GM18870 (cell line): Measurements from ENCODE around the gene PLAAT5.
"Not testable (repeated sequence)": the region's sequence is repeated elsewhere in the genome, so short reads cannot be mapped to it uniquely, and the experiment has no call there.

Experiments
- ATAC-seq: cut with Tn5 transposase; IDR thresholded peaks from one replicate; pipeline ENCODE4 v1.9.1; 2021; ENCODE audit warnings: moderate library complexity; ENCODE audit not compliant: unreplicated experiment

The PLAAT5 gene

GRCh38 chr11:63490551-63491239 lies at the start of gene PLAAT5:
Gene PLAAT5, minus strand, starts transcription at chr11:63491167. Its CDS starts 133 bp downstream, at chr11:63491034.
- no peak for ATAC-seq

- ATAC-seq = no peak
These were observed 46.5 kb upstream of the PLAAT5 start for GRCh38 chr11:63537293-63538101.

- no peak for ATAC-seq
These were observed 45.8 kb upstream of the PLAAT5 start, which contains the start of gene PLAAT4 for GRCh38 chr11:63536669-63537292. Gene PLAAT4, plus strand, starts transcription at chr11:63536808. Its CDS starts 61 bp downstream, at chr11:63536869.

- ATAC-seq = no peak
These were observed 44.8 kb upstream of the PLAAT5 start for GRCh38 chr11:63535734-63536133.

GRCh38 chr11:63534895-63535461 lies 44.0 kb upstream of the PLAAT5 start:
- no peak for ATAC-seq

- ATAC-seq = no peak
These were observed 43.1 kb upstream of the PLAAT5 start for GRCh38 chr11:63534076-63534475.

- no peak for ATAC-seq
These were observed 42.0 kb upstream of the PLAAT5 start for GRCh38 chr11:63532799-63533475.

- ATAC-seq = no peak
These were observed 41.1 kb upstream of the PLAAT5 start for GRCh38 chr11:63532117-63532516.

GRCh38 chr11:63531074-63531792 lies 40.3 kb upstream of the PLAAT5 start:
- ATAC-seq = not testable (repeated sequence)

- ATAC-seq = no peak
These were observed 39.1 kb upstream of the PLAAT5 start for GRCh38 chr11:63530021-63530420.

GRCh38 chr11:63529373-63529772 lies 38.4 kb upstream of the PLAAT5 start:
- ATAC-seq = not testable (repeated sequence)

GRCh38 chr11:63528729-63529278 lies 37.8 kb upstream of the PLAAT5 start:
- not testable (repeated sequence) for ATAC-seq

- ATAC-seq = not testable (repeated sequence)
These were observed 37.2 kb upstream of the PLAAT5 start for GRCh38 chr11:63528156-63528555.

- no peak for ATAC-seq
These were observed 36.7 kb upstream of the PLAAT5 start for GRCh38 chr11:63527667-63528066.

- no peak for ATAC-seq
These were observed 32.2 kb upstream of the PLAAT5 start for GRCh38 chr11:63523151-63523550.

GRCh38 chr11:63521896-63522295 lies 30.9 kb upstream of the PLAAT5 start:
- ATAC-seq = no peak

- ATAC-seq = no peak
These were observed 29.7 kb upstream of the PLAAT5 start for GRCh38 chr11:63520606-63521170.

- ATAC-seq = no peak
These were observed 27.6 kb upstream of the PLAAT5 start for GRCh38 chr11:63518548-63518947.

GRCh38 chr11:63517156-63517555 lies 26.2 kb upstream of the PLAAT5 start:
- ATAC-seq = no peak
